PC-3 (cell line): ENCODE data around the gene DUSP21.

Experiments
- CTCF ChIP-seq: fragments of 300-600 bp; sonication (generic); conservative IDR thresholded peaks from 2 replicates; pipeline ENCODE4 v1.5.1; 2017; ENCODE audit warnings: antibody characterized with exemption, low read depth, mild to moderate bottlenecking, low read length
- EZH2phosphoT487 ChIP-seq: fragments of 300-600 bp; sonication (generic); IDR thresholded peaks from 2 replicates; pipeline ENCODE4 v1.6.1; 2018; ENCODE audit warnings: mild to moderate bottlenecking, antibody characterized with exemption, low read length, borderline replicate concordance

GRCh38 chrX:44876767-44877166 lies 32.9 kb downstream of the DUSP21 start:
- TF ChIP-seq CTCF (no peak), EZH2phosphoT487 (no peak)
